Middle frontal gyrus (tissue), 1 donor: ENCODE measurements around the gene STARD8.
"Not testable (repeated sequence)": the region's sequence is repeated elsewhere in the genome, so short reads cannot be mapped to it uniquely, and the experiment has no call there.

Source experiments
- DNase-seq: peaks from one replicate; pipeline ENCODE4 v3.0.0-alpha.2; 2015; ENCODE audit warnings: low spot score; ENCODE audit errors: extremely low spot score

STARD8 gene

DNA sequence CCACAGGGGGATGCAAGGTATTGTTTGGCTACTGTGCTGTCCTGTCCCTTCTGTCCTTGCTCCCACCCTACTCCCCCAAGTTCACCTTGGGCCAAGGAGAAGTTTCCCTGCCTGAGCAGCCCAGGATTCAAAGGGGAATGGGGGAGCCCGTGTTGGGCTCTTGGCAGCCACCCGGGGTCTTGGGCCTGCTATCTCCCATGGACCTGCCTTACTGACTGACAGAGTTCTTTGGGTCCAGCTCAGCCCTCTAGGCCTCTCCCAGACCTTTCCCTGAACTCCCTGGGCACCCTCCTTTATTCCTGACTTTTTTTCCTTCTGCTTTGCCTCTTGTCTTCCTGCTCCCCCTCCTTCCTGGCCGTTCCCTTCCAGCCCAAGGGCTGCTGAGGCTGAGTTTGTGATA is 67.4 kb downstream of the STARD8 start:
- no peak for DNase-seq

DNA sequence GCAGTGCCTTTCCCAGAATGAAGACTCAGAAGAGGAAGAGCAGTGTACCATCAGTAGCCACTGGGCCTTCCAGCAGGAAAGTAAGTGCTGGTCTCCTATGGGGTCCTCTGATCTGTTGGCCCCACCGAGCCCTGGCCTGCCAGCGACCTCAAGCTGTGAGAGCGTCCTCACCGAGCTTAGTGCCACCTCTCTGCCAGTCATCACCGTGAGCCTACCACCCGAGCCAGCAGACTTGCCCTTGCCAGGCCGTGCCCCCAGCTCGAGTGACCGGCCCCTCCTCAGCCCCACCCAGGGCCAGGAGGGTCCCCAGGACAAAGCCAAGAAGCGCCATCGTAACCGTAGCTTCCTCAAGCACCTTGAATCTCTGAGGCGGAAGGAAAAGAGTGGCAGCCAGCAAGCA is 69.7 kb downstream of the STARD8 start:
- no peak for DNase-seq

- no peak for DNase-seq
Measured at GRCh38 chrX:68717663-68718442, 70.4 kb downstream of the STARD8 start.

- DNase-seq, result no peak
Measured at GRCh38 chrX:68718443-68718820, 71.0 kb downstream of the STARD8 start.

DNA sequence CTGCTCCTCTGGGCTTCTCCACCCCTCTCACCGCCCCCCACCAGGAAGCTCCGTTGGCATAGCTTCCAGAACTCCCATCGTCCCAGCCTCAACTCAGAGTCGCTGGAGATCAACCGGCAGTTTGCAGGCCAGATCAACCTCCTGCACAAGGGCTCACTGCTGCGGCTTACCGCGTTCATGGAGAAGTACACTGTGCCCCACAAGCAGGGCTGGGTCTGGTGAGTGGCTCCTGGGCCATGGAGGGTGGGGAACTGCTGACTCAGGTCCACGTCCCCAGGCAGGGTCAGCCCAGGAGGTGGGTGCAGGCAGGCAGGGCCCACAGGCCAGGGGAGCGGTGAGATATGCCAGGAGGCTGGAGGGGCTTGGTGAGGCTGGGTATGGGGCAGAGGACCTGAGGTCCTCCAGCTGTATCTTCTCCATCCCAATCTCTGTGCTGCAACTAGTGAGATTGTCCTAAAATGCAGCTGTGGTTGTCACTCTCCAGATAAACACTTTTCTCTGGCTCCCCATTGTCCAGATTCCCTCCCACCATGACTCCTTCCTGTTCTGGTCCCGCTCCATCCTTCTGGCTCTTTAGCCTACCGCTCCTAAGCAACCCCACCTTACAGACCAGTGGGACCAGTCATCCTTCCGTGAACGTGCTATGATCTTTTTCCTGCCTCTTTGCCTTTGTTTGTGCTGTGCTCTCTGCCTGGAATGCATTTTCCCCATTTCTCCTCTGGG is 71.9 kb downstream of the STARD8 start:
- DNase-seq, result no peak

DNA sequence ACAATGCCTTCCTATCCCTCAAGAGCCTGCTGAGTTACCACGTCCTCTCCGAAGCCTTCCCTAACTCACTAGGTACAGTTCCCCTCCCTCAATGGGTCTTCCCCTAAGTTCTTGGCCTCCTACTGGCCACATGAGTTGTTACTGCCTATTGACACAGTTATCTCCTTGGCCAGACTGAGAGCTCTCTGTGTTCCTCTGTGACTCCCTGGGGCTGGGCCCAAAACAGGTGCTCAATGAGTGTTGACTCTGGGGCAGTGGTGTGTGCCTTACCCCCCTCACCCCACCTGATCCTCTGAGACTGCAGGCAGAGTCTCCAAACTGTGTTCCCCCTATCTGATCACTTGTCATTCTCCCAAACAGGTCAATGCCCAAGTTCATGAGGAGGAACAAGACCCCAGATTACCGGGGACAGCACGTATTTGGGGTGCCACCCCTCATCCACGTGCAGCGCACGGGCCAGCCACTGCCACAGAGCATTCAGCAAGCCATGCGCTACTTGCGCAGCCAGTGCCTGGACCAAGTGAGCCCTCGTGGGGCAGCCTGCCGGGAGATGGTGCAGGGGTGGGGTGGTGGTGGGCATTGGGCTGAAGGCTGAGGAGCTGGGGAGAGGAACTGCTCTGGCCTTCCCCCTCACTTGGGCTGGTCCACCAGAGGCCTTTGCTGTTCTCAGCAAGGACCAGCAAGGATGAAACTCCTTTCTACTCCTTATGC is 72.6 kb downstream of the STARD8 start:
- no peak for DNase-seq

- DNase-seq, result no peak
Measured at GRCh38 chrX:68720851-68721250, 73.4 kb downstream of the STARD8 start.

GRCh38 chrX:68721546-68721945 is 74.1 kb downstream of the STARD8 start:
- DNase-seq, result no peak

DNA sequence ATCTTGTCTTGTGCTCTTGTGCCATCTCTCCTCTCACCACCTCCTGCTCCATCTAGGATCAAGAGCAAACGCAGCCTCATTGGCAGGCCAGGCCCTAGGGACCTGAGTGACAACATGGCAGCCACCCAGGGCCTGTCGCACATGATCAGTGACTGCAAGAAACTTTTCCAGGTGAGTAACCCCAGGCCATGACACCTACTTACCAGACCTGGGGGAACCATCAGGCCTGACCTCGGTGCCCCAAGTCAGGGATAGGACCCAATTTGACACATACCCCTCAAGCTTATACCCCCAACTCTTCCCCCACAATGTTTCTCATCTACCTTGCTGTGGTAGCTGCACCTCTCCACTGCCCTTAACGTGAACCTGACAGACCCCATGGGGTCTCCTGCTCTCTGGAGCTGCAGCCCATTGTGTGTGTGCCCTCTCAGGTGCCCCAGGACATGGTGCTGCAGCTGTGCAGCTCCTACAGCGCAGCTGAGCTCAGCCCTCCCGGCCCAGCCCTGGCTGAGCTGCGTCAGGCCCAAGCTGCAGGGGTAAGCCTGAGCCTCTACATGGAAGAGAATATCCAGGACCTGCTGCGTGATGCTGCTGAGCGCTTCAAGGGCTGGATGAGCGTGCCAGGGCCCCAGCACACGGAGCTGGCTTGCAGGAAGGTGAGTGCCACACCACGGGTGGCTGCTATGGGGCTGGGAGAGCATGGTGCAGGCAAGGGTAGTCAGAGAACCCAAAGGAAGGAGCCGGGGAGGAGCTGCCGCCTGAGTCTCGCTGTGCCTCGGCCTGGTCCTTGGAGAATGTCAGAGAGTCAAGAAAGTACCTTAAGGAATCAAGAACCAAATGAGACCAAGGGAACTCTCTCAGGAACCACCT is 74.8 kb downstream of the STARD8 start:
- no peak for DNase-seq

- no peak for DNase-seq
Measured at GRCh38 chrX:68723491-68724155, 76.2 kb downstream of the STARD8 start.

GRCh38 chrX:68724531-68725020 is 77.1 kb downstream of the STARD8 start:
- DNase-seq, result no peak

DNA sequence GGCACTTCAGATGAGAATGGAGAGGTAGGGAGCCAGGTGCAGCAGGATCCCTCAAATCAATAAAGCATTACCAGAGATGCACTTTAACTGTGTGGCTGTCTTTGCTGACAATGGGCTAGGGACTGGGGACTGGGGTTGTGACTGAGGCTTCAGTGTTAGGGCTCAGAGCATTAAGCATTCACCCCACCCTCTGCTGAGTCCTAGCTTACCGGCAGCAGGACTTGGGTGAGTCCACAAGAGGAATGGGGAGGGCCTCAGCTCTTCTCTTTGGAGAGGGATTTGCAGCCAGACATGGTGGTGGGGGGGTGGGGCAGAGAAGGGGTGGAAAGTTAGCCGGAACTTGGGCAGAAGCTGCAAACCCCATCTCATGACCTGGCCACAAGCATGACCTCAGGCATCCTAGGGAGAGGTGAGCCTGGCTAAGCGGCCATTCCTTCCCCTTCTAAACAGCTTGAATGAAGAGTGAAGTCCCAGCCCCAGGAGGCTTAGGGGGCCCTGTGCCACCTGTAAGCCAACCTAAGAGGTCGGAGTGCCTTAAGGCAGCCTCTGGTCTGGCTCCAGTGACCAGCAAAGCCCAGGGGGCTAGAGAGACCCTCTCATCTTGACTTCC is 78.4 kb downstream of the STARD8 start:
- DNase-seq, result no peak

GRCh38 chrX:68726366-68726765 is 78.9 kb downstream of the STARD8 start:
- no peak for DNase-seq

DNA sequence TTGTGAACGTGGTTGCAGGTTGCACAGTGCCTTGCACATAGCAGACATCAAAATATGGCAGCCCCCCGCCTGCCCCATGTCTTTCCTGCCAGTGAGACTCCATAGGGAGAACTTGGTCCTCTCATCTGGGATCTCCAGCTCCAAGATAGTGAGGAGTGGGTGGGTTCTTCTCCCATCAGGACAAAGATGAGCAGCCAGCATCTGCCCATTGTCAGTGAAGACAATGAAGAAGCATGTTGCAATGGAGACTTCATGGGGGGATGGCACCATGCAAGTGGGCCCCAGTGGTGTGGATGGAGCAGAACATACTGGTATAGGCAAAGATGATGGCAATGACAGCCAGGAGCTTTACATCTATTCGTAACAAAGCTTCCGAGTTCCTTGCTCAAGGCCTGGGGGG is 80.2 kb downstream of the STARD8 start:
- no peak for DNase-seq

DNA sequence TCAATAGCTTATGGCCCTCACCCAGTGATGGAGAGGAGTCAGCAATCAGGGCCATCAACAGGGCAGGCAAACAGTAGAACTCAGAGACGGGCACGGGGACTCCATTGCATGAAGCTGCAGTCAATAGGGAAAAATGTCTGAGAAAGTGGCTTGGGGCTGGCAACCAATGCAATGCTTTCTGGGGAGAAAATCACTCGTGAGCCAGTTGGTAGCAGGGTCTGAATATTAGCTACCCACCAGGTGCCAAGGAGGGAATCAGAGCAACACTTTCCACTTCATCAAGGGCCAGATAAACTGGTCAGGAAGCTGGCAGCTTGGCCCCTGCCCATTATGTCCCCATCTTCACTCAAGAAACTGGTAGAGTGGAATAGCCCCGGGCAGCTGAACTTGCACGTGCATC is 80.7 kb downstream of the STARD8 start:
- DNase-seq, result no peak

GRCh38 chrX:68731254-68731653 is 83.8 kb downstream of the STARD8 start:
- DNase-seq, result no peak

- no peak for DNase-seq
Measured at GRCh38 chrX:68732906-68733493, 85.5 kb downstream of the STARD8 start.

GRCh38 chrX:68735266-68735665 is 87.8 kb downstream of the STARD8 start:
- no peak for DNase-seq

GRCh38 chrX:68741864-68742263 is 94.4 kb downstream of the STARD8 start:
- not testable (repeated sequence) for DNase-seq

GRCh38 chrX:68743754-68744153 is 96.3 kb downstream of the STARD8 start:
- DNase-seq, result no peak
